Stimulated activated naive CD8-positive, alpha-beta T cell treated with anti-CD3 and anti-CD28 coated beads, Interleukin-15, Interleukin-2, amounts not matched to agents 100 ng/mL and 50 ng/mL, for 24 hours (primary cell): ENCODE data around the gene DCAF7.

ENCODE experiments used
- H3K27ac Mint-ChIP-seq: one replicate; pipeline ENCODE4 v1.8.0; 2021; ENCODE audit warnings: mild to moderate bottlenecking, mixed read lengths
- H3K27me3 Mint-ChIP-seq: one replicate; pipeline ENCODE4 v1.8.0; 2021; ENCODE audit warnings: mixed read lengths
- H3K36me3 Mint-ChIP-seq: one replicate; pipeline ENCODE4 v1.8.0; 2021; ENCODE audit warnings: low read depth, mixed read lengths
- H3K4me1 Mint-ChIP-seq: one replicate; pipeline ENCODE4 v1.8.0; 2021; ENCODE audit warnings: low read depth, mixed read lengths
- H3K4me3 Mint-ChIP-seq: one replicate; pipeline ENCODE4 v1.8.0; 2021; ENCODE audit warnings: mild to moderate bottlenecking, mixed read lengths
- H3K9me3 Mint-ChIP-seq: one replicate; pipeline ENCODE4 v1.8.0; 2021; ENCODE audit warnings: mixed read lengths

DCAF7 gene, protein sequence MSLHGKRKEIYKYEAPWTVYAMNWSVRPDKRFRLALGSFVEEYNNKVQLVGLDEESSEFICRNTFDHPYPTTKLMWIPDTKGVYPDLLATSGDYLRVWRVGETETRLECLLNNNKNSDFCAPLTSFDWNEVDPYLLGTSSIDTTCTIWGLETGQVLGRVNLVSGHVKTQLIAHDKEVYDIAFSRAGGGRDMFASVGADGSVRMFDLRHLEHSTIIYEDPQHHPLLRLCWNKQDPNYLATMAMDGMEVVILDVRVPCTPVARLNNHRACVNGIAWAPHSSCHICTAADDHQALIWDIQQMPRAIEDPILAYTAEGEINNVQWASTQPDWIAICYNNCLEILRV

DNA sequence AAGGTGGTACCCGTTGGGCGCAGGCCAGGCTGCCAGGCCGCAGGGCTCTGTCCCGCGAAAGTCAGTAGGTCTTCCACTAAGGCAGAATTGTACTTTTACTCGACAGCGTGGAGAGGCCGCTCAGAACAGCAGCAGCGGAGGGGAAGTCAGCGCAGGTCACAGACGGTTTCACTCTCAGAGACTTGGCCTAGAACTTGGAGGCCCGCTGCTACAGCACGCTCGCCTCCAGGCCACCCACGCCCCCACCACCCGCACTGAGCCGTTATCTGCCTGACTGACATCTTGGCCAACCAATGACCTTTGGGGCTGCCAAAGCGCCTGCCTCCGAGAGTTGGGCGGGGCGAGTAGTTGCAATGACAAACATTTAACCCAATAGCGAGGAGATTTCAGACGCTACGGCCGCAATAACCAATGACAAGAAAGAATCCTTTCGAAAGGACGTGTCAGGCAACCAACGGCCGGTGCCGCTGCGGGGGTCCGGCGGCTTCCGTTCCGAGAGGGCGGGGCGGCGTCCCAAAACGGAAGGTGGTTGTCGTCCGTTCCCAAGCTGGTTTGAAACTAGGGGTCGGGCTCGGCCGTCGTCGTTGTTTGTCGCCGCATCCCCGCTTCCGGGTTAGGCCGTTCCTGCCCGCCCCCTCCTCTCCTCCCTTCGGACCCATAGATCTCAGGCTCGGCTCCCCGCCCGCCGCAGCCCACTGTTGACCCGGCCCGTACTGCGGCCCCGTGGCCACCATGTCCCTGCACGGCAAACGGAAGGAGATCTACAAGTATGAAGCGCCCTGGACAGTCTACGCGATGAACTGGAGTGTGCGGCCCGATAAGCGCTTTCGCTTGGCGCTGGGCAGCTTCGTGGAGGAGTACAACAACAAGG lies at the start of gene DCAF7:
Gene DCAF7, plus strand, starts transcription at position 532 of the 871 bp plus-strand sequence. Its CDS starts 201 bp downstream, at position 733.
- H3K4me3 Mint-ChIP-seq: peak within 1 kb of the TSS; percentile 98

DNA sequence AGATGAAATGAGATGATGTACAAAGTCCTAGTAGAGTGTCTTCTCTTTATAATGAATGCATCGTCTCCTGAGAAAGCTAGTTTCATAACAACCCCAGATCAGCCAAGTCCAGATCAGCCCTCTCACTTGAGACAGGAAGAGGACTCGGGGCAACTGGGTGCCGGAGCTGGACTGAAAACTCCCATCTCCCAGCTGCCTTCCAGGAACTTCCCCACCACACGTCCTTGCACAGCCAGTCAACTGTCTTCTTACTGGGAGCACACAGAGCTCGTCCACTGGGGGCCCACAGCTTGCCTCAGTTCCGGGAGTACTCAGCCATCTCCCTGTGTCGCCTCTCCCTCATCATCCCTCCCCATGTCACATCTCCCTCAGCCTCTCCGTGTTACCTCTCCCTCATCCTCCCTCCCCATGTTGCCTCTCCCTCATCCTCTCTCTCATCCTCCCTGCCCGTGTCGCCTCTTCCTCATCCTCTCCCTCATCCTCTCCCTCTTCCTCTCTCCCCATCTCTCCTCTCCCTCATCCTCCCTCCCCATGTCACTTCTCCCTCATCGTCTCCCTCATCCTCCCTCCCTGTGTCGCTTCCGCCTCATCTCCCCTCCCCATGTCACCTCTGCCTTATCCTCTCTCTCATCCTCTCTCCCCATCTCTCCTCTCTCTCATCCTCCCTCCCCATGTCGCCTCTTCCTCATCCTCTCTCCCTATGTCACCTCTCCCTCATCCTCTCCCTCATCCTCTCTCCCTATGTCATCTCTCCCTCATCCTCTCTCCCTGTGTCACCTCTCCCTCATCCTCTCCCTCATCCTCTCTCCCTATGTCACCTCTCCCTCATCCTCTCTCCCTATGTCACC lies 49.5 kb upstream of the DCAF7 start:
- Mint-ChIP-seq H3K9me3 (peaks cover 5% of the 10 kb centered on the region), H3K4me1 (no peaks in the 10 kb centered on the region), H3K27ac (no peak overlapping the region), H3K36me3 (no peaks in the 10 kb centered on the region), H3K4me3 (no peak overlapping the region), H3K27me3 (peaks cover 32% of the 10 kb centered on the region)

More for the DNA sequence above, at the start of gene DCAF7:
- Mint-ChIP-seq H3K27me3 (no peaks in the 10 kb centered on the region), H3K27ac (peak within 1 kb of the TSS; percentile 94), H3K4me1 (peaks cover 36% of the 10 kb centered on the region), H3K9me3 (no peaks in the 10 kb centered on the region), H3K36me3 (peaks cover 22% of the 10 kb centered on the region)

DNA sequence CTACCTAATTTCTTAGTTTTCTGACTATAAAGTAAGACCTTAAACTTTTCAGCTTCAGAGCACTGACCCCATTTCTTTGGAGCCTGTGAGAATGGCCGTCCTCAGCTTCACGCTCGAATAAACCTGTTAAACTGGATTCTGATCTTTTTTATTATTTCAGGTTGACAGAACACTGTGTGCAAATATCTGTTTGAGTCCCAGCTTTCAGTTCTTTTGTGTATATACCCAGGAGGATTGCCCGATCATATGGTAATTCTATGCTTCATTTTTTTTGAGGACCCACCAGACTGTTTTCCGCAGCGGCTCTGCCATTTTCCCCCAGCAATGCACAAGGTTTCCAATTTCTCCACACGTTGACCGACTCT lies 47.0 kb upstream of the DCAF7 start:
- Mint-ChIP-seq H3K9me3 (peaks cover 7% of the 10 kb centered on the region), H3K4me1 (no peaks in the 10 kb centered on the region), H3K27ac (no peak overlapping the region), H3K27me3 (peaks cover 33% of the 10 kb centered on the region), H3K36me3 (no peaks in the 10 kb centered on the region), H3K4me3 (no peak overlapping the region)

DNA sequence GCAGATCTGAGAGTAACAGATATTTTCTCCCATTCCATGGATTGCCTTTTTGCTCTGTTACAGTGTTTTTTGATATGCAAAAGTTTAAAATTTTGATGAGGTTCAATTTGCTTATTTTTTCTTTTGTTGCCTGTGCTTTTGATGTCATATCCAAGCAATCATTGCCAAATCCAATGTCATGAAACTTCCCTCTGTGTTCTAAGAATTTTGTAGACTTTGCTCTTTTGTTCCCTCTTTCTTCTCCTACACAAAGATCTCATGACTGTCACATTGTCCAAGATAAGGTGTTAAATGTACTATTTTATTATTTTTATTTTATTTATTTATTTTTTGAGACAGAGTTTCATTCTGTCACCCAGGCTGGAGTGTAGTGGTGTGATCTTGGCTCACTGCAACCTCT lies 46.0 kb upstream of the DCAF7 start:
- Mint-ChIP-seq H3K36me3 (no peaks in the 10 kb centered on the region), H3K4me1 (no peaks in the 10 kb centered on the region), H3K27ac (no peak overlapping the region), H3K9me3 (peaks cover 7% of the 10 kb centered on the region), H3K27me3 (peaks cover 33% of the 10 kb centered on the region), H3K4me3 (no peak overlapping the region)

DNA sequence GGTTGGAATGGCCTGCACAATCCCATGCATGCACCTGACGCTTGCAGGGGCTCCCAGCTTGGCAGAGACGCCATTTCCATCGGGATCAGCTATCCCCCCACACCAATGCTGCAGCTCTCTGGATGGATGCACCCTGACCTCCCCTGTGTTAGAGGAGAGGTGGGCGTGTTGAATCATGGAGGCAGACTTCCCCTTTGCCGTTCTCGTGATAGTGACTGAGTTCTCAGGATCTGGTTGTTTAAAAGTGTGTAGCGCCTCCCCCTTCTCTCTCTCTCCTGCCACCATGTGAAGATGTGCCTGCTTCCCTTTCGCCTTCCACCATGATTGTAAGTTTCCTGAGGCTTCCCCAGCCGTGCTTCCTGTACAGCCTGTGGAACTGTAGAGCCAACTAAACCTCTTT lies 44.9 kb upstream of the DCAF7 start:
- peaks cover 7% of the 10 kb centered on the region for H3K9me3 Mint-ChIP-seq
- H3K36me3 Mint-ChIP-seq: no peaks in the 10 kb centered on the region

DNA sequence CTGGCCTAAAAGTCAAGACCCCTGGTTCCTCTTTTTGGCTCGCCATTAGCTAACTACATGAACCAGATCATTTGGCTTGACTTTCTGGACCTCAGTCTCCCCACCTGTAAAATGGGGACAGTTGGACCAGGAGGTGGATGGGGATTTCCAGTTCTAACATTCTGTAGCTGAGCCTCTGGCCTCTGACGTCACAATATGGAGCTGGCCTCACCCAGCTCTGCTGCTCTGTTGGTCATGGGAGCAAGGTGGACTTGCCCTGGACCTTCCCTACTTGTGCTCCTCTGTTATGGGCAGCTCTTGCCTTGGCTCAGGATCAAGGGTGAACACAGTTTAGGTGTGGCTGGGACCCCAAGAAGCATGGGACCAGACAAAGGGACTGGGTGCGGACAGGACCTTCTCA lies 43.6 kb upstream of the DCAF7 start:
- Mint-ChIP-seq H3K27me3 (peaks cover 31% of the 10 kb centered on the region), H3K4me3 (no peak overlapping the region), H3K27ac (no peak overlapping the region), H3K36me3 (no peaks in the 10 kb centered on the region), H3K9me3 (peaks cover 7% of the 10 kb centered on the region), H3K4me1 (no peaks in the 10 kb centered on the region)

More for the DNA sequence above, 44.9 kb upstream of the DCAF7 start:
- H3K4me3 Mint-ChIP-seq: no peak overlapping the region
- no peak overlapping the region for H3K27ac Mint-ChIP-seq
- peaks cover 33% of the 10 kb centered on the region for H3K27me3 Mint-ChIP-seq
- no peaks in the 10 kb centered on the region for H3K4me1 Mint-ChIP-seq

DNA sequence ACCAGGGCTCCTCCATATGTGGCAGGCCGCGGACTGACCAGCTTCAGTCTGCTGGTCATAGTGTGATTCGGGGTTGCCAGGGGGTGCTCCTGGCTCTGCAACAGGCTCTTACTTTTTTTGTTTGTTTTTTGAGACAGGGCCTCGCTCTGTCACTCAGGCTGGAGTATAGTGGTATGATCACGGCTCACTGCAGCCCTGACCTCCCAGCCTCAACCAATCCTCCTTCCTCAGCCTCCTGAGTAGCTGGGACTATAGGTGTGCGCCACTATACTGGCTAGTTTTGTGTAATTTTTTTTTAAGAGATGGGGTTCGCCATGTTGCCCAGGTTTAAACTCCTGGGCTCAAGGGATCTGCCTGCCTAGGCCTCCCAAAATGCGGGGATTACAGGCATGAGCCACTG lies 38.9 kb upstream of the DCAF7 start:
- no peak overlapping the region for H3K27ac Mint-ChIP-seq
- no peak overlapping the region for H3K4me3 Mint-ChIP-seq
- no peaks in the 10 kb centered on the region for H3K4me1 Mint-ChIP-seq

DNA sequence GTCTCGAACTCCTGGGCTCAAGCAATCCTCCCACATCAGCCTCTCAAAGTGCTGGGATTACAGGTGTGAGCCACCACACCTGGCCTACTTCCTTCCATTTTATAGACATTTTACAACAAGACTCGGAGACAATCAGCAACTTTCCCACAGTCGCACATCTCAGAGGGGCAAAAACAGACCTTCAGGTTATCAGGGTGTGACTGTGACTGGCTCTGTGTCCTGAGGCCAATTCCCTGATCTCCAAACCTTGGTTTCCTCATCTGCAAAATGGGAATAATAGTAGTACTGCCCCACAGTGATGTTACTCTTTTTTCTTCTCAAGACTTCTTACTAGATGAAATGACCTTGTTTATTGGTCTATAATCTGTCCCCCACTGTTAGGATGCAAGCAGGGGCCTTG lies 37.9 kb upstream of the DCAF7 start:
- Mint-ChIP-seq H3K9me3 (no peaks in the 10 kb centered on the region), H3K36me3 (no peaks in the 10 kb centered on the region), H3K27ac (no peak overlapping the region), H3K4me1 (peaks cover 9% of the 10 kb centered on the region), H3K4me3 (no peak overlapping the region), H3K27me3 (peaks cover 19% of the 10 kb centered on the region)

More for the DNA sequence above, 38.9 kb upstream of the DCAF7 start:
- Mint-ChIP-seq H3K36me3 (no peaks in the 10 kb centered on the region), H3K9me3 (no peaks in the 10 kb centered on the region), H3K27me3 (peaks cover 12% of the 10 kb centered on the region)

DNA sequence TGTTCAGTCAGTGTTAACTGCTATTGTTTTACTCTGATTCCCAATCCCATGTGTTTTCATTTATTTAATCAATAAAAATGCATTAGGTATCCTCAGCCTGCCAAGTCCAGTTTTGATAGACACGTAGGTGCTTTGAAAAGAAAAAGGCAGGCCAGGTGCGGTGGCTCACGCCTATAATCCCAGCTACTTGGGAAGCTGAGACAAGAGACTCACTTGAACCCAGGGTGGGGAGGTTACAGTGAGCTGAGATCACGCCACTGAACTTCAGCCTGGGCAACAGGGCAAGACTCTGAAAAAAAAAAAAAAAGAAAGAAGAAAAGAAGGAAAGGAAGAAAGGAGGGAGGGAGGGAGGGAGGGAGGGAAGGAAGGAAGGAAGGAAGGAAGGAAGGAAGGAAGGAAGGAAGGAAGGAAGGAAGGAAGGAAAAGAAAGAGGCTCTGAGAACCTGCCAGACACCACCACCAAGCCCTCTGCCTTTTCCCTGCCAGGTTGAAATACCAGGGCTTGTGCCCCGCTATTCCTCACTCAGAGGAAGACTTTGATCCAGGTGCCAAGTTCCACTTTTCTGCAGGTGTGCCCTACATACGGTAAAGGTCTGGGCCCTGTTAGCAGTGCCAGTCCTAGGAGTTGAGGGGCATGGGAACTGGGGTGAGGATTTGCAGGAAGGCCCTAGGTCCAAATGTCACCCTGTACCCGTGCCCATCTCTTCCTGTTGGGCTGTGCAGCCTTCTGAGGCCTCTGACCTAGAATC lies 37.2 kb upstream of the DCAF7 start:
- no peaks in the 10 kb centered on the region for H3K9me3 Mint-ChIP-seq
- H3K4me1 Mint-ChIP-seq: peaks cover 14% of the 10 kb centered on the region
- no peaks in the 10 kb centered on the region for H3K36me3 Mint-ChIP-seq
- peaks cover 19% of the 10 kb centered on the region for H3K27me3 Mint-ChIP-seq
- no peak overlapping the region for H3K27ac Mint-ChIP-seq
- H3K4me3 Mint-ChIP-seq: no peak overlapping the region

DNA sequence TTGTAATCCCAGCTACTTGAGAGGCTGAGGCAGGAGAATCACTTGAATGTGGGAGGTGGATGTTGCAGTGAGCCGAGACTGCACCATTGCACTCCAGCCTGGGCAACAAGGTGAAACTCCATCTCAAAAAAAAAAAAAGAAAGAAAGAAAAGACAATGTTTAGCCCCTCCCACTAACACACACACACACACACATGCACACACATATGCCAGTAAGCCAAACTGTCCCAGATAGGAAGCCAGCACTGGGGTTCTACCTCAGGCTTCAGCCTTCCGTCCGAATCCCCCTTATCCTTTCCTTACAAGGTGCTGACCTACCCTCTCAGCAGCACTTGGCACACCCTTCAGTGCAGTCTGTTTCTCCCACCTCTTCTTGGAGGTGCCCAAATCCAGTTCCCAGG lies 35.8 kb upstream of the DCAF7 start:
- H3K4me3 Mint-ChIP-seq: no peak overlapping the region
- peaks cover 19% of the 10 kb centered on the region for H3K27me3 Mint-ChIP-seq
- H3K4me1 Mint-ChIP-seq: peaks cover 14% of the 10 kb centered on the region
- H3K36me3 Mint-ChIP-seq: no peaks in the 10 kb centered on the region
- no peak overlapping the region for H3K27ac Mint-ChIP-seq
- no peaks in the 10 kb centered on the region for H3K9me3 Mint-ChIP-seq

DNA sequence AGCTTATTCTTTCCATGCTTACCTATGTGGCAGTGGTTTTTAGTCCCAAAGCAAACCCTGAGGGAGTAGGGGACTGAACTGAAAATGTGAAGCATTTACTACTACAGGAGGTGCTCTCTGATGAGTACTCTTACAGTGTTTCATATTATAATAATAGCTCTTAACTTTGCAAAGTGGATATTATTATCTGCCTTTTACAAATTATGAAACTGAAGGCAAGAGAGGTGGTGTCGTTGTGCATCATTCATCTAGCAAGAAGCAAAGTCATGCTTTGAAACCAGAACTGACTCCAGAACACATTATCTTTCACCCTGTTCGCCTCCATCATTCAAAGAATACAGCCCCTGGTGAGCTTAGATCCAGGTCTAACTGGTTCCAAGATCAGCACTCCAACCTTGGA lies 35.3 kb upstream of the DCAF7 start:
- Mint-ChIP-seq H3K27me3 (peaks cover 19% of the 10 kb centered on the region), H3K4me3 (no peak overlapping the region), H3K36me3 (no peaks in the 10 kb centered on the region)

DNA sequence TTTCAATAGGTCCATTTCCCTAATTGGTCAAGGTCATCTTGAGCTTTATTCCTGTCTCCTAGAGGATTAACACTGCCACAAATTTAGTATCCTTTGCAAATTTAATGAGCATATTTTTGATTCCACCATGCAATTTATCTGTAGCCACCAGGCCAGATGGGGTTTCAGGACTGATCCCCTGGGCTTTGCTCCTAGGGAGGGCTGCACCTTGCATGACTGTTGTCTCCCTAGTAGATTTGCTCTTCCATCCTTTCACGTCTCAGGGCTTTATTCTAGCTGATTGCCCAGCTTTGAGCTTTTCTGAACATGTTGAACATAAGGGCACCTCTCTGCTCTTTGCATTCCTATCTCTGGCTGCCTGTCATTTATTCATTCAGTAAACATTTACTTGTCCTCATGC lies 34.9 kb upstream of the DCAF7 start:
- H3K4me3 Mint-ChIP-seq: no peak overlapping the region

More for the DNA sequence above, 35.3 kb upstream of the DCAF7 start:
- H3K27ac Mint-ChIP-seq: no peak overlapping the region
- no peaks in the 10 kb centered on the region for H3K9me3 Mint-ChIP-seq
- peaks cover 14% of the 10 kb centered on the region for H3K4me1 Mint-ChIP-seq

DNA sequence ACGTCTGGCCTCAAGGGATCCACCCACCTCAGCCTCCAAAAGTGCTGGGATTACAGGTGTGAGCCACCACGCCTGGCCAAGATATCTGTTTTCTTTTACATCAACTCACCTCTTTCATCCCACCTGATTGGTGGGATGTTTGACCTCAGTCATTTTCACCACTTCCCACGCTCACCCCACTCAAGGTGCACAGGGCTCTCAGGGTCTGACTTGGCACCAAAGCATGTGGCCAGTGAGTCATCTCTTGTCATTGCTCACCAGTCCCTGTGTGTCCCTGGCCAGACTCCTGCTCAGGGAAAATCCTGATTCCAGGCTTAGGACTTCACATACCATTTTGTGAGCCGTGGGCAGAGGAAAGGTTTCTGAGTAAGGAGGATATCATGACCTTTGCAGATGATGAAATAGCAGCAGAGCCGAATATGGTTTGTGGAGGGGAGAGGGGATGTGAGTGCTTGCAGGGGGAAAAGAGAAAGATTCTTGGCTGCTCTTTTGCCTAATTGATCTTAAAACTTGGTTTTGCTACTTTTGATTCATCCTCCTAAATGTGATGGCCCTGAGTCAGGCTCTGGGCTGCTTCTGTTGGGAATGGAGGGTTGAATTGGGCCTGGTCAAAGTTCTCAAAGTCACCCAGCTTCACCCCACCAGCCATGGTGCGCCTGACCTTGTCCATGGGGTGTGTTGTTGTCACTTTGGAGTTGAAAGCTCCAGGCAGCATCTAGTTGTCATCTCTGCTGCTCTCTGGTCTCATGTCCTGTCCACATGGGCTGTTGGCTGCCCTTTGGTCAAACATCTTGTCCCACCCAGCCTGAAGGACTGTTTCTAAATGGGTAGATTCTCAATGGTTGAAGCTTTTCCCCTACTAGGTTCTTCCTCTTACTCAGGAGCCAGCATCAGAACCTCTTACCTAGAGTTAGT lies 33.1 kb upstream of the DCAF7 start:
- Mint-ChIP-seq H3K9me3 (no peaks in the 10 kb centered on the region), H3K4me1 (peaks cover 14% of the 10 kb centered on the region), H3K4me3 (no peak overlapping the region), H3K27ac (peak overlapping the region; percentile 19), H3K27me3 (peaks cover 23% of the 10 kb centered on the region), H3K36me3 (no peaks in the 10 kb centered on the region)

More for the DNA sequence above, 34.9 kb upstream of the DCAF7 start:
- H3K27ac Mint-ChIP-seq: no peak overlapping the region
- no peaks in the 10 kb centered on the region for H3K36me3 Mint-ChIP-seq
- H3K4me1 Mint-ChIP-seq: peaks cover 14% of the 10 kb centered on the region
- peaks cover 20% of the 10 kb centered on the region for H3K27me3 Mint-ChIP-seq
- no peaks in the 10 kb centered on the region for H3K9me3 Mint-ChIP-seq
